HCT116 (cell line): ENCODE measurements around the gene ST6GAL2. TPM values are rescaled to one million over a fixed set of nuclear protein-coding genes. Genes with fewer than 3 reads are reported as not detected.

ENCODE experiments used
- ATAC-seq: fragments of 200-7000 bp; cut with Tn5 transposase; 2 replicates; pipeline ENCODE4 v1.9.1; 2020; ENCODE audit warnings: mild to moderate bottlenecking, moderate library complexity
- BruUV-seq: library from RNA; stranded (reverse); fragments of 400-500 nt; replicated peaks from 2 replicates; lab custom pipeline; 2021; lab: Mats Ljungman, UMichigan
- CTCF ChIA-PET: fragments of 300-600 bp; sonication (Branson Sonifier 250); formaldehyde crosslinking; loops from one replicate; lab custom pipeline; 2021; ENCODE audit warnings: antibody characterized with exemption; lab: Charles Lee
- POLR2A ChIA-PET: fragments of 300-600, 350-600 bp; sonication (Branson Sonifier 250); formaldehyde crosslinking; loops from one replicate; lab custom pipeline; 2021; ENCODE audit warnings: antibody characterized with exemption; lab: Charles Lee
- RAD21 ChIA-PET, 2 experiments: fragments of 300-600 bp; sonication (Branson Sonifier 250); formaldehyde crosslinking; loops; one replicate each; lab custom pipeline; 2023; ENCODE audit warnings: low total read pairs in 2 of 2; ENCODE audit not compliant: uncharacterized antibody in 2 of 2, unreplicated experiment in 2 of 2, low non-redundant PET in 1 of 2; lab: Charles Lee
- DNase-seq: peaks from one replicate; pipeline ENCODE4 v3.0.0-alpha.2; 2010; ENCODE audit warnings: low read depth, low spot score
- H2AFZ ChIP-seq: fragments of 200-600 bp; shearing (Covaris generic), sonication (generic); 2 replicates; pipeline ENCODE4 v1.6.1; 2017; ENCODE audit warnings: low read depth, mixed run types, mixed read lengths, antibody characterized with exemption, low read length; ENCODE audit not compliant: poor library complexity, severe bottlenecking
- H3K27ac ChIP-seq: 2 replicates; pipeline ENCODE4 v1.5.1; 2012; ENCODE audit warnings: low read depth, low read length
- H3K27me3 ChIP-seq: fragments of 200-600 bp; sonication (generic); 2 replicates; pipeline ENCODE4 v1.6.1; 2016; ENCODE audit warnings: mixed run types, low read length, mixed read lengths; ENCODE audit not compliant: insufficient read depth
- H3K36me3 ChIP-seq, 2 experiments: fragments of 200-500 bp in 1 of 2; fragments of 200-600 bp in 1 of 2; sonication (Bioruptor generic) in 1 of 2; sonication (generic) in 1 of 2; 2 replicates each; pipeline versions ENCODE4 v1.5.1 to v1.6.1; 2014 to 2016; ENCODE audit warnings: low read length in 2 of 2, inconsistent platforms in 1 of 2, mixed read lengths in 1 of 2, mixed run types in 1 of 2; ENCODE audit not compliant: insufficient read depth in 2 of 2, control insufficient read depth in 1 of 2
- H3K4me1 ChIP-seq, 2 experiments: fragments of 200-600 bp in 1 of 2; sonication (generic) in 1 of 2; 2 replicates each; pipeline versions ENCODE4 v1.5.1 to v1.6.1; 2012 to 2017; ENCODE audit warnings: low read length in 2 of 2, inconsistent platforms in 1 of 2, mild to moderate bottlenecking in 1 of 2, mixed read lengths in 1 of 2, mixed run types in 1 of 2, moderate library complexity in 1 of 2; ENCODE audit not compliant: insufficient read depth in 2 of 2, control insufficient read depth in 1 of 2
- H3K4me2 ChIP-seq: fragments of 200-600 bp; sonication (generic); 2 replicates; pipeline ENCODE4 v1.6.1; 2017; ENCODE audit warnings: mixed run types, low read length, mixed read lengths
- H3K4me3 ChIP-seq, 2 experiments: fragments of 200-600 bp in 1 of 2; sonication (generic) in 1 of 2; replicated peaks in 1 of 2; 2 replicates each; pipeline ENCODE4 v1.5.1; 2011 to 2016; ENCODE audit warnings: low read length in 2 of 2, control low read depth in 1 of 2, low read depth in 1 of 2, mild to moderate bottlenecking in 1 of 2, mixed read lengths in 1 of 2, mixed run types in 1 of 2
- H3K79me2 ChIP-seq: fragments of 200-600 bp; sonication (generic); 2 replicates; pipeline ENCODE4 v1.6.1; 2017; ENCODE audit warnings: mild to moderate bottlenecking, mixed run types, low read length, moderate library complexity, mixed read lengths; ENCODE audit not compliant: insufficient read depth
- H3K9ac ChIP-seq: fragments of 200-600 bp; sonication (generic); 2 replicates; pipeline ENCODE4 v1.6.1; 2016; ENCODE audit warnings: low read length, mixed read lengths
- H3K9me2 ChIP-seq: fragments of 200-600 bp; sonication (generic), shearing (Covaris generic); 2 replicates; pipeline ENCODE4 v1.6.1; 2017; ENCODE audit warnings: mixed run types, mild to moderate bottlenecking, moderate library complexity; ENCODE audit not compliant: insufficient read depth
- H3K9me3 ChIP-seq, 2 experiments: fragments of 200-500 bp in 1 of 2; fragments of 200-600 bp in 1 of 2; sonication (Bioruptor generic) in 1 of 2; sonication (generic) in 1 of 2; 2 replicates each; pipeline ENCODE4 v1.6.1; 2014 to 2017; ENCODE audit warnings: low read length in 2 of 2, mixed read lengths in 2 of 2, inconsistent platforms in 1 of 2, low read depth in 1 of 2, mild to moderate bottlenecking in 1 of 2, mixed run types in 1 of 2, moderate library complexity in 1 of 2; ENCODE audit not compliant: control insufficient read depth in 1 of 2, insufficient read depth in 1 of 2
- H4K20me1 ChIP-seq: fragments of 200-600 bp; sonication (generic), shearing (Covaris generic); 2 replicates; pipeline ENCODE4 v1.6.1; 2017; ENCODE audit warnings: mixed run types, mild to moderate bottlenecking, moderate library complexity; ENCODE audit not compliant: insufficient read depth
- CEBPB ChIP-seq: IDR thresholded peaks from 2 replicates; pipeline ENCODE4 v1.6.1; 2012; ENCODE audit warnings: low read depth
- EZH2 ChIP-seq: fragments of 200-600 bp; sonication (generic); IDR thresholded peaks from 2 replicates; pipeline ENCODE4 v1.6.1; 2017; ENCODE audit warnings: antibody characterized with exemption, mixed run types
- ZBTB33 ChIP-seq: IDR thresholded peaks from 2 replicates; pipeline ENCODE4 v1.6.1; 2011; ENCODE audit warnings: mild to moderate bottlenecking, low read length, moderate library complexity; ENCODE audit not compliant: insufficient replicate concordance; ENCODE audit errors: extremely low read depth
- intact Hi-C: fragments of 100-400 bp; cut with micrococcal nuclease; formaldehyde crosslinking; loops from 2 replicates; pipeline ENCODE4 v1.10.0; 2022
- total RNA-seq: library from RNA; stranded (reverse); gene quantifications from one replicate; pipeline ENCODE4 v1.2.1, GENCODE V29; 2021; ENCODE audit not compliant: unreplicated experiment

Gene ST6GAL2
- total RNA-seq, 1 experiment from 2014 or later: not detected

GRCh38 chr2:106758901-106759497 is 127.0 kb downstream of the ST6GAL2 start:
- Histone ChIP-seq H3K27me3 (no peaks in the 10 kb centered on the region), H3K4me2 (no peak overlapping the region), H3K27ac (no peak overlapping the region), H4K20me1 (no peaks in the 10 kb centered on the region), H3K4me1 (no peaks in the 10 kb centered on the region), H3K9me2 (no peaks in the 10 kb centered on the region), H3K36me3 (no peaks in the 10 kb centered on the region), H3K79me2 (no peaks in the 10 kb centered on the region), H2AFZ (no peak overlapping the region), H3K9me3 (peaks cover 0 to 10% of the 10 kb centered on the region in 2 experiments; a peak in 1 of 4 replicates), H3K4me3 (no peak overlapping the region), H3K9ac (no peak overlapping the region)
- no peak for TF ChIP-seq EZH2
- TF ChIP-seq CEBPB: no peak
- TF ChIP-seq ZBTB33: no peak
- intact Hi-C loops: no loop called here
- DNase-seq (no peak), ATAC-seq (no peak)
- CTCF ChIA-PET: no interaction called here
- POLR2A ChIA-PET: no interaction called here
- no TSS peak for BruUV-seq
- RAD21 ChIA-PET: no interaction called here
